IMR-90 (cell line): ENCODE results near the gene TRPC1.

Experiments used
- BHLHE40 ChIP-seq: fragments of 150-350 bp; IDR thresholded peaks from 2 replicates; pipeline ENCODE4 v1.6.1; 2016; ENCODE audit warnings: mild to moderate bottlenecking, low read depth, low read length
- CEBPB ChIP-seq: IDR thresholded peaks from 2 replicates; pipeline ENCODE4 v1.6.1; 2012; ENCODE audit warnings: low read depth, low read length, improper control_type of control experiment
- CTCF ChIP-seq: conservative IDR thresholded peaks from 2 replicates; pipeline ENCODE4 v1.5.1; 2012; ENCODE audit warnings: mild to moderate bottlenecking, low read depth, low read length, improper control_type of control experiment
- ELK1 ChIP-seq: fragments of 150-350 bp; IDR thresholded peaks from 2 replicates; pipeline ENCODE4 v1.6.1; 2016; ENCODE audit warnings: low read depth, mild to moderate bottlenecking, low read length, moderate library complexity, borderline replicate concordance
- FOS ChIP-seq: fragments of 150-350 bp; IDR thresholded peaks from 2 replicates; pipeline ENCODE4 v1.6.1; 2016; ENCODE audit warnings: low read depth, low read length
- POLR2A ChIP-seq: IDR thresholded peaks from 2 replicates; pipeline ENCODE4 v1.6.1; 2012; ENCODE audit warnings: mild to moderate bottlenecking, low read depth, low read length
- RAD21 ChIP-seq: IDR thresholded peaks from 2 replicates; pipeline ENCODE4 v1.6.1; 2012; ENCODE audit warnings: low read length, improper control_type of control experiment
- RCOR1 ChIP-seq: IDR thresholded peaks from 2 replicates; pipeline ENCODE4 v1.6.1; 2012; ENCODE audit warnings: mild to moderate bottlenecking, low read length, improper control_type of control experiment; ENCODE audit not compliant: insufficient replicate concordance
- RFX5 ChIP-seq: IDR thresholded peaks from 2 replicates; pipeline ENCODE4 v1.8.0; 2012; ENCODE audit warnings: low read depth, mild to moderate bottlenecking, low read length, moderate library complexity
- SMC3 ChIP-seq: fragments of 150-350 bp; IDR thresholded peaks from 2 replicates; pipeline ENCODE4 v1.6.1; 2016; ENCODE audit warnings: low read depth, mild to moderate bottlenecking, antibody characterized with exemption, low read length, moderate library complexity
- TF ChIP-seq, protein P1 (sequence below): fragments of 150-350 bp; IDR thresholded peaks from 2 replicates; pipeline ENCODE4 v1.6.1; 2017; ENCODE audit warnings: mild to moderate bottlenecking, antibody characterized with exemption, low read length, low read depth

DNA sequence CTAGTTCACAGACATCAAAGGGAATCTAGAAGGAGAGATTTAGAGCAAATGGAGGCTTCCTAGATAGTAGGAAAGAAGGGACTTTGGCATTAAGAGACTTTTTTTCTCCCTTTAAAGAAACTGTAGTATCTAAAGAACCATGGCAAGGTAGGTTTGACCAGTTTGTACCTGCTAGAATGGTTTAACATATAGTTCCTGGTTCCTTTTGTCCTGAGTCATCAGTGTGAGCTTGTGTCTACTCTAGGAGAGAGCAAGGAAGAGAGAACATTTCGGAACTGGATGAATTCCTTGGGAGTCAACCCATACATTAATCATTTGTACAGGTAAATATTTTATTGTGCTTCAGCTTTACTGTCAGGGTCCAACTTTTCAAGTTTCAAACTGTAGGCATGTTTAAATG, 29.6 kb upstream of the TRPC1 start:
- TF ChIP-seq CTCF (no peak), POLR2A (no peak), SMC3 (no peak), CEBPB (no peak), ELK1 (no peak), BHLHE40 (no peak), RAD21 (no peak), RFX5 (no peak), FOS (no peak), RCOR1 (no peak)
- TF ChIP-seq, protein P1, sequence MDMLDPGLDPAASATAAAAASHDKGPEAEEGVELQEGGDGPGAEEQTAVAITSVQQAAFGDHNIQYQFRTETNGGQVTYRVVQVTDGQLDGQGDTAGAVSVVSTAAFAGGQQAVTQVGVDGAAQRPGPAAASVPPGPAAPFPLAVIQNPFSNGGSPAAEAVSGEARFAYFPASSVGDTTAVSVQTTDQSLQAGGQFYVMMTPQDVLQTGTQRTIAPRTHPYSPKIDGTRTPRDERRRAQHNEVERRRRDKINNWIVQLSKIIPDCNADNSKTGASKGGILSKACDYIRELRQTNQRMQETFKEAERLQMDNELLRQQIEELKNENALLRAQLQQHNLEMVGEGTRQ: no peak
